Purkinje cell (primary cell): ENCODE results near the gene FRMD4B. TPM values are rescaled to one million over a fixed set of nuclear protein-coding genes. Genes with fewer than 3 reads are reported as not detected.

ENCODE experiments used
- polyA plus RNA-seq: library from polyadenylated mRNA; unstranded; fragments of >200 nt; fragmentation: Nextera tagmentation; gene quantifications from 2 replicates; pipeline ENCODE4 v1.2.1, GENCODE V29; 2014

FRMD4B gene
- polyA plus RNA-seq, result 0.27 and 0.51 TPM in 2 replicates

DNA sequence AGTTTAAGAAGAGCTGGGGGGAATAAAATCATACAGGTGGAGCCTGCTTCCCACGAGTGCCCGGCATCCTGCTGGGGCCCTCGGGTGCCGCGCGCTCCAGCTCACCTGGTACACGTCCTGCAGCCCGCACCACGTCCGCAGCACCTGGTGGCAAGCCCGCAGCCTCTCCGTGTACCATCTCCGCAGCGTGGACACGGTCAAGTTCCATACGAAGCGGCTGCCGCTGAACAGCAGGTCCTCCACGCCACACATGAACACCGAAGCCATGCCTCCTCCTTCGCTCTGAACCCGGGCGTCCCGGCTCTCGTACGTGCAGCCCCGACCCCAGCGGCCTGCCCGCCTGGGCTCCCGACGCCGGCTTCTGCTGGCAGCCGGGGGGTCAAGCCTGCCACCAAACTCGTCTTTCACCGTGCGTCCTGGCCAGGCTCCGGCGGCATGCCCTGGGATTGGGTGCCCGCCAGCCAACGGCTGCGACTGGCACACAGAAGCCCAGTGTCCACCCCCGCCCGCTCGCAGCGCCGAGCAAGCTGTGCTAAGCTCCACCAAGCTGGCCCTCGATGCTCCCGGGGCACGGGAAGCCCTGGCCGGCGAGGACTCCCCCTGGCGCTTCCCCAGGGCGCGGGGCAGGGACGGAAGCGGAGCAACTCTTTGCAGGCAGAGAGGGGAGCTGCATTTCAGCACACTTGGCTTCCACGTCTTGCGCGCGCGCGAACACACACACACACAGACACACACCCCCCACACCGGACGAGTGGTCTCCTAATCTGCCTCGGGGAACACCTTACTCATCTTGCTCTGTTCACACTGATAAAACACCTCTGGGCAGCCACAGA lies at the start of gene FRMD4B:
Gene FRMD4B, minus strand, starts transcription at position 366 of the 833 bp plus-strand sequence. Its CDS starts 99 bp downstream, at position 267.

DNA sequence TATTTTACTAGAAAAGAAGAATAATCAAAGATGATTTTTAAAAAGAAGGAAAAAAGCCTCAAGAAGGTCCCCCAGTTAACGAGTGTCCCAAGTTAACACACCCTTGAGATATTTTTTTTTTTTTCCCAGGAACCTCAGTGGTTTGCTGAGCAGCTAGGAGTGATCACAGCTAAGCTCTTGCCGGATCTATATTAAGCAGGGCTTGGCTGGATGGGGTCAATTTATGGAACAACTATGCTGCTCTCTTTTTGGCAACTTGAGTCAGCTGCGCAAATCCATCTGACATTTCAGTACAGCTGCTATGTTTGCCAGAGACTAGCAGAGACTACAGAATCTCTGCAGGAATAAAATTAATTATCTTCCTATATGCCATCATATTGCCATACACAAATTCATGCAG lies 263.5 kb downstream of the FRMD4B start, which contains the start of gene LMOD3:
Gene LMOD3, minus strand, starts transcription at position 193 of the 400 bp plus-strand sequence. CDS start 209 bp downstream, outside the sequence.

